HG03060 (cell line): ENCODE data around the gene KY.

ENCODE experiments used
- ATAC-seq: cut with Tn5 transposase; IDR thresholded peaks from one replicate; pipeline ENCODE4 v1.9.1; 2021; ENCODE audit warnings: low read depth, moderate number of reproducible peaks; ENCODE audit not compliant: unreplicated experiment

The KY gene

GRCh38 chr3:134621854-134622253 is 29.0 kb downstream of the KY start:
- ATAC-seq = no peak

- ATAC-seq = no peak
These were observed 30.2 kb downstream of the KY start for GRCh38 chr3:134620476-134621115.

GRCh38 chr3:134619884-134620445 is 30.9 kb downstream of the KY start:
- ATAC-seq = no peak

- ATAC-seq = no peak
These were observed 31.6 kb downstream of the KY start for GRCh38 chr3:134619301-134619615.

GRCh38 chr3:134618478-134619300 is 32.1 kb downstream of the KY start:
- ATAC-seq = no peak

GRCh38 chr3:134617608-134618477 is 33.0 kb downstream of the KY start:
- no peak for ATAC-seq

GRCh38 chr3:134615743-134616142 is 35.1 kb downstream of the KY start:
- ATAC-seq = no peak

- ATAC-seq = no peak
These were observed 35.9 kb downstream of the KY start for GRCh38 chr3:134614955-134615354.

- no peak for ATAC-seq
These were observed 37.8 kb downstream of the KY start for GRCh38 chr3:134613006-134613520.

- no peak for ATAC-seq
These were observed 39.3 kb downstream of the KY start for GRCh38 chr3:134611516-134611915.

- no peak for ATAC-seq
These were observed 40.1 kb downstream of the KY start for GRCh38 chr3:134610432-134611385.

- ATAC-seq = no peak
These were observed 40.9 kb downstream of the KY start for GRCh38 chr3:134609821-134610431.

- no peak for ATAC-seq
These were observed 41.9 kb downstream of the KY start for GRCh38 chr3:134608771-134609435.

- no peak for ATAC-seq
These were observed 42.6 kb downstream of the KY start for GRCh38 chr3:134608023-134608770.

GRCh38 chr3:134607054-134608022 is 43.5 kb downstream of the KY start:
- no peak for ATAC-seq

- no peak for ATAC-seq
These were observed 44.5 kb downstream of the KY start for GRCh38 chr3:134606033-134607025.
